NOMO-1 treated with DMSO at 0.1 percent for 48 hours (cell line): ENCODE measurements around the gene RMI2.
A peak's percentile ranks its signal among the peaks of the same experiment; 100 is the strongest.
"Not testable (repeated sequence)": the region's sequence is repeated elsewhere in the genome, so short reads cannot be mapped to it uniquely, and the experiment has no call there.

ENCODE experiments used
- DNase-seq: peaks from one replicate; lab custom pipeline; 2025; ENCODE audit not compliant: unreplicated experiment; lab: John Stamatoyannopoulos, UW

The RMI2 gene

DNA sequence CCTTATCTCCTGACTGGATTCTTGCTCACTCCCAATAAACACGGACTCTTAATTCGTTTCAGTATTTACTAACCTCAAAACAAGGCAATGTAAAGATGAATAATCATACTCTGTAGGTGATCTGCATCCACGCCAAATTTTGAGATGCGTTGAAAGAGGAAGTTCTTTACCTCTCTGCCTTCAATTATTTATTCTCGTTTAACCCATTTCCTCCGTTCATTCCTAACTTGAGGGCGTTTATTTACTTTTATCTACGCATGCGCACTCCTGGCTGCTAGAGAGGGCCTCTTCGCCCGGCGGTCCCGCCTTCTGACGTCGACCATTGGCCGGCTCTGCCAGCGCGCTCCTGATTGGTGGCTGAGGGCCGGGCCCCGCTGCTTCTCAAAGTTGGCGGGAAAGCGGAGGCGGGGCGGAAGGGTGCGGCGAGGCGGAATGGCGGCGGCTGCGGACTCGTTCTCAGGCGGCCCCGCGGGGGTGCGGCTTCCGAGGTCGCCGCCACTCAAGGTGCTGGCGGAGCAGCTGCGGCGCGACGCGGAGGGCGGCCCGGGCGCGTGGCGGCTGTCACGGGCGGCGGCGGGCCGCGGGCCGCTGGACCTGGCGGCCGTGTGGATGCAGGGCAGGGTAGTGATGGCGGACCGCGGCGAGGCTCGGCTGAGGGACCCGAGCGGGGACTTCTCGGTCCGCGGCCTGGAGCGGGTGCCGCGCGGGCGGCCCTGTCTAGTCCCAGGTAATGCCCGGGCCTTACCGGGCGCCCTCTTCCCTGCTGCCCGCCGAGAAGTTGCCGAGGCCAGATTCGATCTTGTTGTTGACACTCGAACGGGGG, at the start of gene RMI2:
Gene RMI2 (plus strand): TSS at position 420 of the 823 bp plus-strand sequence. CDS start 13 bp downstream, at position 433.
- DNase-seq: peak; percentile 99

DNA sequence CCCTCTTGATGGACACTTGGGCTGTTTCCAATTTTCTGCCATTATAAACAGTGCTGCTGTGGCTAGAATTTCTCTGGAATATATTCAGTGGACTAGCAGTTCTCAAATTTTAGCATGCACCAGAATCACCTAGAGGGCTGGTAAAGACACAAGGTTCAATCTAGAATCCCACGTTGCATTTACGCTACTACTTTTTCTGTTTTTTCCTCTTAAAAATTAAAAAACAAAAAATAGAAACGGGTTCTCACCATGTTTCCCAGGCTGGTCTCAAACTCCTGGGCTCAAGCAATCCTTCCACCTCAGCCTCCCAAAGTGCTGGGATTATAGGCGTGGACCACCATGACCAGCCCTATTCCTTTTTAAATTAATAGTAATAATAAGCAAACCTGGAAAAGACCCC, 49.6 kb upstream of the RMI2 start:
- DNase-seq: no peak

DNA sequence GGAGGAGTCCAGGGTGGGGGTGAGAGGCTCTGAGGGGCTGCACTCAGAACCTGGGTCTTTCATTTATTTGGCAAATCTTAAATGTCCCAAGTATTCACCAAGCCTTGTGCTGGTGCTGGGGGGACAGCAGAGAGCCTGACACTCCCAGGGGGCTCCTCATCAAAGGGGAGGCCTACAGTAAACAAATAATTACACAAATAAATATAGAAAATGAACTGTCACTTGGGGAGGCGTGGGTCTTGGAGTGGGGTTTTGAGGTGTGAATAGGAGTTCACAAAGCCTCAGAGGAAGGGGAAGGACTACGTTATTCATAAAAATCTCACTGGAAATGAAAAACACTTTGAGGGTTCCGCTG, 48.9 kb upstream of the RMI2 start:
- DNase-seq: no peak

DNA sequence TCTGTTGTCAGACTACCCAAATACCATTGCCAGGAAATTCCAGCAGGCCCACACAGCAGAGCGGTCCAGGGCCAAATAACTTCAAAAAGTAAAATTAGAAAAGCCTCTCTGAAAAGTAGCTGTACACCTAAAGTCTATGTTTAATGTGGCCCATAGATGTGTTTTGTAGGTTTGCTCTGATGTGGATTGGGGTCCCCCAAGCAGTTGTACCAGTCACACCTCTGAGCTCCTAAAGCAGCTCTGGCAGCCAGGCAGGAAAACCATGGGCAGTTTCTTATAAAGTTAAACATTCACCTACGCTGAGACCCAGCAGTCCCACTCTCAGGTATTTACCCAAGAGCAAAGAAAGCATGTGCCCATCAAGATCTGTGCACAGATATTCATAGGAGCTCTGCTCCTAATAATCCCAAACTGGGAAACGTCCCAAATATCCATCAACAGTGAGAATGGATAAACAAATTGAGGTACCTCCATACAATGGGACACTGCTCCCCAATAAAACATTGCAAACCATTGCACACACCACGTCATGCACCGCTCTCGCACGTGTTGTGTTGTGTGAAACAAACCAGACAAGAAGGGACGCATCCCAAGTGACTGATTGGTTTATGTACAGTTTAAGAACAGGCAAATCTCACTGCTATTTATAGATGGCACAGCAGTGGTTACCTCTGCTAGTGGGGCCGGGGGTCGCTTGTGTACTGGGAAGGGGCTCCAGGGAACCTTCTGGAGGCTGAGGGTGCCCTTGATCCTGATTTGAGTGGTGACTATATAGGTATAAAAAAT, 48.4 kb upstream of the RMI2 start:
- no peak for DNase-seq

DNA sequence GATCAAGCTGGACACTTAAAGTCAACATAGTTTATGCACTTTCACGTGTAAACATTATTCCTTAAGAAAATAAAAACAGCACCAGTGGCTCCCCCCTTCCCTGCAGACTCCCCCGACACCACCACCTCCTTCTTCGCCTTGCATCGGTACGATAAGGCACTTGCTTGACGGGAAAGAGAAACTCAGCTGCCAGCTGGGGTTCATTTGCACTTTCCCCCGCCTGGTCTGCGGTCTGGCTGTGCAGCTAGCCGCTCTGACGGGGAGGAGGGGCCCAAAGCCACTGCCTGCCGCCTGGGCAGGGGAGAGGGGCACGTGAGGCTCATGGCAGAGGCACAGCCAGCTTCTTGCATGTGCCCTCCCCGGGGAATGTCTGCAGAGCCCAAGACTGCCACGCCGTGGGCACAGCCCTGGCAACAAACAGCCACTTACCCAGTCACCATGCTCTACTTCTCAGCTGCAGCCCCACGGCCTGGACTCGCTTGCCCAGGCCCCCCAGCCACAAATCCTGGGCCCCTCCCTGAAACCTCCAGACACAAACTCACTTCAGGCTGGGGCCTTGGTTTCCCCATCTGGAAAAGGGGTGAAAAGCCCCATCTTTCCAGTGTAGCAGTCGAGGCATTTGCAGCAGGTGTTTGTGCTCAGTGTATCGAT, 47.6 kb upstream of the RMI2 start:
- DNase-seq: peak; percentile 56

DNA sequence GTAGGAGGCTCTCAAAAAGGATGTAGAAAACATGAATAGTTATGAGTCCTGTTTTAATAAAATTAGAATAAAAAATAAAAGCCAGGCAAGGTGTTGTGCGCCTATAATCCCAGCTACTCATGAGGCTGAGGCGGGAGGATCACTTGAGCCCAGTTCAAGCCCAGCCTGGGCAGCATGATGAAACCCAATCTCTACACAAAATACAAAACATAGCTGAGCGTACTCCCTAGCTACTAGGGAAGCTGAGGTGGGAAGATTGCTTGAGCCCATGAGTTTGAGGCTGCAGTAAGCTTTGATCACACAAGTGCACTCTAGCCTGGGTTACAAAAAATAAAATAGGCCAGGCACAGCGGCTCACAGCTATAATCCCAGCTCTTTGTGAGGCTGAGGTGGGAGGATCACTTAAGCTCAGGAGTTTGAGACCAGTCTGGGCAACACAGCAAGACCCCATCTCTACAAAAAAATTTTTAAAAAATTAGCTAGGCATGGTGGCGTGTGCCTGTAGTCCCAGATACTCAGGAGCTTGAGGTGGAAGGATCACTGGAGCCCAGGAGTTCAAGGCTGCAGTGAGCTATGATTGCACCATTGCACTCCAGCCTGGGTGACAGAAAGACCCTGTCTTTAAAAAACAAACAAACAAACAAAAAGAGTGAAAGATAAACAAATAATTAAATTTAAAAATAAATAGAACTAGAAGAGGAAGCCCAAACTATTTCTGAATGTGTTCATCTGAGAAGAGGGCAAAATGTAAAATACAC, 46.9 kb upstream of the RMI2 start:
- no peak for DNase-seq

DNA sequence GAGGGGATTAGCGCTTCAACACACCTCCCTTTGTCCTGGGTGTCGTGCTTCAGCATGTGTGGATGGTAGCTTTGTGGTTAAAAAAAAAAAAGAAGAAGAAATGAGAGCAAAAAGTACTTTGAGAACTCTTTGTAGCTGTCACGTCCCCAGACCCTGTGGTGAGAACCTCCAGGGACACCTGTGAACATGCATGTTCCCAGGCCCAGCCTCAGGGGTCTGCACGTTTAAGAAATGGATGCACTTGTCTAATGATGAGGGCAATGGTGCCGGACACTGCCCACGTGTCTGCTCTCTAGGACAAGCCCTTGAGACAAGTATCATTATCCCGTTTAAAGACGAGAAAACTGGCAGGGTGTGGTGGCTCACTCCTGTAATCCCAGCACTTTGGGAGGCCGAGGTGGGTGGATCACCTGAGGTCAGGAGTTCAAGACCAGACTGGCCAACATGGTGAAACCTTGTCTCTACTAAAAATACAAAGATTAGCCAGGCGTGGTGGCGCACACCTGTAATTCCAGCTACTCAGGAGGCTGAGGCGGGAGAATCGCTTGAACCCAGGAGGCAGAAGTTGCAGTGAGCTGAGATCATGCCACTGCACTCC, 46.2 kb upstream of the RMI2 start:
- not testable (repeated sequence) for DNase-seq

DNA sequence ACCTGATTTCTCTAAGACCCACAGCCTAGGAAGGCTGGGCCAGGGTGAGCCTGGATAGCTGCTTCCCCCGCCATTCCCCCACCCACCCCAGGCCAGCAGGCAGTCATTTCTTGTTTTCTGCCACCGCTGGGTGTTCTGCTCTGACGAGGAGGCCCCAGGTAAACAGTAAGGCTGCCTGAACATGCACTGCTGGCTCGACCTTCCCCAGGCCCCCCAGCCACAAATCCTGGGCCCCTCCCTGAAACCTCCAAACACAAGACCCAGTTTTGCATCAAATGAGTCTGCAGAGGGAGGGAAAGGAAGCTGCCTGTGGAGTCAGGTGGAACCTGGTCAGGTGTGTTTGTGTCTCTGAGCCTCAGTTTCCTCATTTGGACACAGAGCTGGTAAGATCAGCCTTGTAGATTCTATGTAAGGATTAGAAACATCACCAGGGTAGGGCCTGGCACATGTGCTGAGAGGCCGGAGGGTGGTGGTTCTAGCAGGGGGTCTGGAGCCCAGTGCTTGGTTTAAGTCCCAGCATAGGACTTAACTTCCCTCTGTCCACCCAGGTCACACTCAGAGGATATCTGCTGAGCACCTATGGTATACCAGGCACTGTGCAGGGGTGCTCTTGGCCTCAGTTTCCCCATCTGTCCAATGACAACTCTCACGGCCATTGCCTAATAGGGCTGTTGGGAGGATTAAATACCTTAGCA, 45.2 kb upstream of the RMI2 start:
- no peak for DNase-seq

DNA sequence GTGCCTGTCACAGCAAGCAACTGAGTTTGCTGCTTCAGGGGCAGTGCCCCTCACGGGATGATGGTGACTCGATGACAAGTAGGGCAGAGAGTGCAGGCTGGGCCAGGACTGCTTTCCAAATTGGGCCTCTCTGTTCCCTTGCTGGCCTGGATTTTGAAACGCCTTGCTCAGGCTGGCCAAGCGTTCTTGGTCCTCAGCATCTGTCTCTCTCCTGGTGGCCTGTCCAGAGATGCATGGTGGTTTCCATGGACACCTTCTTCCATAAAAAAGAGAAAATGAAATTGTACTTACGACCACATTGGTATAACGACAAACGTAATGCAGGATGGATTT, 44.7 kb upstream of the RMI2 start:
- no peak for DNase-seq

DNA sequence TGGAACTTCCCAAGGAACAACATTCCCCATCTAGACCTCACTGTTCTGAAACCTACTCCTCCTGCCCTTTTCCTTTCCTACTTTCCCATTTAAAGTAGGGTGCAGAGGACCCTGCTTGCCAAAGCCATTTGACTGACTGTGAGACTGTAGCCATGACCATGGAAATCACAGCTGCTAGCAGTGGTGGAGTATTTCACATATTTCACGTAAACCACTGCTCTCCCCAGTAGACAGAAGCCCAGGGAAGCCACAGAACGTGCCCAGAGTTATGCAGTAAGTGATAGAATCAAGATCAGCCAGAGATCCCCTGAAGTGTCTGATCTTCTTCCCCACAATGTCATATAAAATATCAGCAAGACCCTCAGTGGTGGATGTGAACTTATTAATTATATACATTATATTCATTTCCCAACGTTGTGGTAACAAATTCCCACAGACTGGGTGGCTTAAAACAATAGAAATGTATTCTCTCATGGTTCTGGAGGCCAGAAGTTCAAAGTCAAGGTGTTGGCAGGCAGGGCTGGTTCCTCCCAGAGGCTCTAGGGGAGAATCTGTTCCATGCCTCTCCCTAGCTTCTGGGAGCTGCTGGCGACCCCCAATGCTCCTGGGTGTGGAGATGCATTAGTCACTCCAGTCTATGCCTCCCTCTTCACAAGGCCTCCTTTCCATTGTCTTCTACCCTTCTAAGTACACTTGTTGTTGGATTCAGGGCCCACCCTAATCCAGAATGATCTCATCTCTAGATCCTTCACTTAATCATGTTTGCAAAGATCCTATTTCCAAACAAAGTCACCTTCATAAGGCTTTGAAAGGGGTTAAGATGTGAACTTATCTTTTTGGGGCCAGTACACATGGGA, 43.4 kb upstream of the RMI2 start:
- no peak for DNase-seq

DNA sequence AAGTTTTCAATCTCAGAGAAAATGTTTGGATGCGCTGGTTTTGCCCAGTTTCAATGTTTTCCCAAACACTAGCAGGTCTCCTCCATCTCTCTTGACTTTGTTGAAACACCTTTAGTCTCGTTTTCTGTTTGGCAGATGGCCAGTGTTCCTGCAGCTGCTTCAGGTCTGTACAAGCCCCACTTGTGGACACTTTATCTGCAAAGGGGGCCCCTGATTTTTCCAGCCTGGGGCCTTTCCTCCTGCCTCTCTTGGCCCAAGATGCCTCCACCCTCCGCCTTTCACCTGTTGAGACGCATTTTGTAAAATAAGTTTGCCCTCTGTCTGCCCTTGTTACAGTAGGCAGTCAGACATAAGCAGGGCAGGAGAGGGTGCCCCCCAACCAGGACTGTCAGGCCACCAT, 42.3 kb upstream of the RMI2 start:
- no peak for DNase-seq

DNA sequence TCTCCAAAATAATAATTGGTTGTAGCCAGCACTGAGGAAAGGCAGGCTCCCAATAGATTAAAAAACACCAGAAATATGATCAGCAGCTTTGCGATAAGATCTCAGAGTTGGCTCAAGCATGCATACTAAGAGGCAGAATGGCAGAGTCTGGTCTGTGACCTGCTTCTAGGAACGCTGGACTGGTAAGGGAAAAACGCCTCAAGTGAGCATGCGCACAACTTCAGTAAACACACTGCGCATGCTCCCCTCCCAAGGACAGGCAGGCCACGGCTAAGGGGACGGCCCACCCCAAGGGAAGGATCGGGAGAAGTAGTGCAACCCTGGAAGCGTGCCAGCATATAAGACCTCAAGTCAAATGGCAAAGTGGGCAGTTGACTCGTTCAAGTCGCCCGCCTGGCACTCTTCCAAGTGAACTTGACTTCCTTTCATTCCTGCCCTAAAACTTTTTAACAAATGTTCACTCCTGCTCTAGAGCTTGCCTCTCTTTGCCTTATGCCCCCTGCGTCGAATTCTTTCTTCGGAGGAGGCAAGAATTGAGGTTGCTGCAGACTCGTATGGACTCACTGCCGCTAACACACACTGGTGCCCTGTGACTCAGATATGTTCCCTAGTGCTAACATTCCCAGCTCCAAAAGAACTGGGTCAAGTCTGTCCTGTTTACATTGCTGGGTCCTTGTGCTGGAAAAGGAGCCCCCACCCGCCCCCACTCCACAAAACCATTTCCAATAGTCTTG, 41.7 kb upstream of the RMI2 start:
- DNase-seq: no peak

DNA sequence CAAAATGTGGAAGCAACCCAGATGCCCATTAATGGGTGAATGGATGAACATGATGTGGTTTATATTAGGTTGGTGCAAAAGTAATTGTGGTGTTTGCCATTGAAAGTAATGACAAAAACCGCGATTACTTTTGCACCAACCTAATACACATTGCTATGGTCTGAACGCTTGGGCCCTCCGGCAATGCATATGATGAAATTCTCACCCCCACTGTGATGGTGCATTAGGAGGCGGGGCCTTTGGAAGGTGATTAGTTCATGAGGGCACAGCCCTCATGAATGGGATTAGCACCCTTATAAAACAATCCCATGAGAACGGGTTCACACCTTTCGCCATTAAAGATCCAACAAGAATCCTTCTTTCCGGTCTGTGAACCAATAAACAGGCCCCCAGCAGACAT, 38.9 kb upstream of the RMI2 start:
- no peak for DNase-seq

DNA sequence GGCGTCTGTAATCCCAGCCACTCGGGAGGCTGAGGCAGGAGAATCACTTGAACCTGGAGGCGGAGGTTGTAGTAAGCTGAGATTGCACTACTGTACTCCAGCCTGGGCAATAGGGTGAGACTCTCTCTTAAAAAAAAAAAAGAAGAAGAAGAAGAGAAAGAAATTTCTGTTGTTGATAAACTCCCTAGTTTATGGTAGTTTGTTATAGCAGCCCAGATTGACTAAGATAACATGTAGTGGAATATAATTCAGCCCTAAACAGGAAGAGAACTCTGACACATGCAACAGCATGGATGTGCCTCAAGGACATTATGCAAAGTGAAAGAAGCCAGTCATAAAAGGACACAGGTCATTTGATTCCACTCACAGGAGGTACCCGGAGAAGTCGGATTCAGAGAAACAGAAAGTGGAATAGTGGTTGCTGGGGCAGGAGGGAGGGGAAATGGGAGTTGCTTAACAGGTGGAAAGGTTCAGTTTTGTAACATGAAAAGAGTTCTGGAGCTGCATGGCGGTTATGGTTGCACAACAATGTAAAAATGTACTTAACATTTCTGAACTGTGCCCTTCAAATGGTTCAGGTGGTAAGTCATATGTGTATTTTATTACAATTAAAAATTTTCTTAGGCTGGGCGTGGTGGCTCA, 38.1 kb upstream of the RMI2 start:
- peak; percentile 96 for DNase-seq

DNA sequence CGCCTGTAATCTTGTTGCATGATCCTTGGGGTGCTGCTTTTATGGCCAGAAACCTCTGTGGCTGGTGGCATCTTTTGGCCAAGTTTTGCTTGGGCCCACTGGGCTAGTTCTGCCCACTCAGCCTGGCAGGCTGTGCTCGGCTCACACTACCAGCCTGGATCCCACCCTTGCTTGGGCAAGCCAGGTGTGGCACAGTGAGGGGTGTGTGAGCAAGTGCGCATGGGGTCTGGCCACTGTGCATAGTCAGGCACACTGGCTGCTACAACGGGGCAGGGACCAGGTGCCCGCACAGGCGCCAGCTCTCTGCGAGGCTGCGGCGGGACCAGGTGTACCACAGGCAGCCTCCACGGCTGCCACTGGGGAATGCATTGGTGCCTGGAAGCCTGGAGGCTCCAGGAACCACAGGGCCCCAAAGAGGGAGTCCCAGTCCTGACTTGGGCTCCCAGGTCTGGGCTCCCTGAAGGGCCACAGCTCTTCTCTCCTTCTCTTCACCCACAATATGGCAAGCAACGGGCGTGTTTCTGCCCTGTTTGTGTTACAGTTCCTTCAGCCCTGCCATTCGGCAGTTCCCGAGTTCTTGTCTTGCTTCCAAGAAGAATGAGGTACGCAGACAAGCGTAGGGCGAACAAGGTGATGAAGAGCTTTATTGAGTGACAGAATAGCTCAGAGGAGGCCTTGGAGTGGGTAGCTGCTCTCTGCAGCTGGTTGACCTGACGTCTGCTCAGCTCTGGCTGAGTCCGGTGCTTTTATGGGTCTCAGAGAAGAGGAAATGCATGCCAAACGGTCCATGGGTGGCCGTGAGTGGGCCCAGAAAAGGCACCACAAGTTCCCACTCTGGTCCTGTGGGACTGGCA, 37.4 kb upstream of the RMI2 start:
- DNase-seq: no peak

DNA sequence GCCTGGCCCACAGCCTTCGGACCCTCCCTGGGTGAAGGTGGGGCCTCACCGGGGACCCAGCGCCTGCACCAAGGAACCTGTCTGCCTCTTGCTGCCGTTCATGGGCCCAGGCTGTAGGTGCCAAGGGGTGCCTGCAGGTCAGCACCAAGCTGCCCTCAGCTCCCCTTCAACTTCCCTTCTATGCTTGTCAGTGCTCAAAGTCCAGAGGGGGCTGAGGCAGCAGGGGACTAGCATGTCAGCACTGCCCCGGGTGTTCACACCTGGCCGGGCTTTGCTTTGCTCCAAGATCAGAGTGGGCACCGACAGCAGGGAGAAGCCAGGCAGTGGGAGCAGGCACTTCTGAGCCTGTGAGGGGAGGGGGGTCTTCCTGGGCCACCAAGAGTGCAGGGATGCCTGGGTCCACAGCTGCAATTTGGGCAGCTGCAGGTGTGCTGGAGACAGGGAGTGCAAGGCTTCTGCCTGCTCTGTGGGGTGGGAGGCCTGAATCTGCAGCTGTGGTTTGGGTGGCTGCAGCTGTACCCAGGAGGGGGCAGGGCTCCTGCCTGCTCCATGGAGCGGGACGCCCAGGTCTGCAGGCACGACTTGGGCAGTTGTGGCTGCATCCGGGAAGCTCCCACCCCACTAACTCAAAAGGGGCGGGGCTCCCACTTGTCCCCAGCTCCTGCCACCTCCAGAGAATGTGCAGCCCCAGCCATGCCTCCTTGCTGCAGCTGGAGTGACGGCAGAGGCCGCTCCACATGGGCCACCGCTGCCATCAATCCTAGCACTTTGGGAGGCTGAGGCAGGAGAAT, 36.6 kb upstream of the RMI2 start:
- DNase-seq: no peak
